Fibroblast of lung (primary cell): ENCODE data around the gene NINL. TPM values are rescaled to one million over a fixed set of nuclear protein-coding genes. Genes with fewer than 3 reads are reported as not detected.

Experiments used
- DNase-seq, 2 donors: peaks; one replicate each; pipeline versions ENCODE4 v3.0.0 to v3.0.0-alpha.2; 2010; ENCODE audit warnings: low read depth in 2 of 2
- H2AFZ ChIP-seq: 2 replicates; pipeline ENCODE4 v1.5.1; 2012; ENCODE audit warnings: low read length, control low read depth, inconsistent platforms
- H3K27ac ChIP-seq: 2 replicates; pipeline ENCODE4 v1.5.1; 2011; ENCODE audit warnings: low read length, control low read depth; ENCODE audit not compliant: insufficient read depth
- H3K27me3 ChIP-seq: 2 replicates; pipeline ENCODE4 v1.5.1; 2011; ENCODE audit warnings: mild to moderate bottlenecking, low read length; ENCODE audit not compliant: control insufficient read depth, insufficient read depth
- H3K36me3 ChIP-seq: 2 replicates; pipeline ENCODE4 v1.5.1; 2011; ENCODE audit warnings: low read length; ENCODE audit not compliant: control insufficient read depth, insufficient read depth
- H3K4me1 ChIP-seq: 2 replicates; pipeline ENCODE4 v1.5.1; 2011; ENCODE audit warnings: low read length; ENCODE audit not compliant: control insufficient read depth, insufficient read depth; ENCODE audit errors: extremely low read depth
- H3K4me2 ChIP-seq: 2 replicates; pipeline ENCODE4 v1.5.1; 2011; ENCODE audit warnings: low read length, control low read depth; ENCODE audit not compliant: insufficient read depth; ENCODE audit errors: extremely low read depth
- H3K4me3 ChIP-seq, 4 experiments: fragments of 200-600 bp in 1 of 4; sonication (generic) in 1 of 4; replicated peaks in 1 of 4; 2 replicates each; pipeline ENCODE4 v1.5.1; 2011 to 2016; ENCODE audit warnings: low read length in 4 of 4, low read depth in 3 of 4, mild to moderate bottlenecking in 3 of 4, control low read depth in 2 of 4, inconsistent platforms in 1 of 4, mixed read lengths in 1 of 4; ENCODE audit not compliant: insufficient read depth in 1 of 4; ENCODE audit errors: control extremely low read depth in 1 of 4
- H3K79me2 ChIP-seq: 2 replicates; pipeline ENCODE4 v1.5.1; 2012; ENCODE audit warnings: mild to moderate bottlenecking, low read length, inconsistent platforms; ENCODE audit not compliant: control insufficient read depth, insufficient read depth
- H3K9ac ChIP-seq: 2 replicates; pipeline ENCODE4 v1.5.1; 2011; ENCODE audit warnings: mild to moderate bottlenecking, low read length, control low read depth; ENCODE audit not compliant: insufficient read depth
- H3K9me3 ChIP-seq: 2 replicates; pipeline ENCODE4 v1.5.1; 2012; ENCODE audit warnings: low read depth, low read length; ENCODE audit not compliant: control insufficient read depth, insufficient read depth
- H4K20me1 ChIP-seq: 2 replicates; pipeline ENCODE4 v1.5.1; 2011; ENCODE audit warnings: low read length; ENCODE audit not compliant: control insufficient read depth, insufficient read depth; ENCODE audit errors: extremely low read depth
- CTCF ChIP-seq, 2 donors: IDR thresholded peaks in 1 of 2; conservative IDR thresholded peaks in 1 of 2; 1 replicate in 1 of 2; 2 replicates in 1 of 2; pipeline ENCODE4 v1.5.1; 2011 to 2012; ENCODE audit warnings: low read length in 2 of 2, control low read depth in 1 of 2, inconsistent platforms in 1 of 2, low read depth in 1 of 2, mild to moderate bottlenecking in 1 of 2
- EZH2 ChIP-seq: IDR thresholded peaks from 2 replicates; pipeline ENCODE4 v1.5.1; 2012; ENCODE audit warnings: low read length, control low read depth, mild to moderate bottlenecking; ENCODE audit errors: missing control alignments
- polyA plus RNA-seq, 2 donors: library from polyadenylated mRNA; depleted of rRNA in 1 of 2; stranded (reverse) in 1 of 2; unstranded in 1 of 2; fragments of >200 nt; gene quantifications; 2 replicates each; pipeline ENCODE4 v1.2.1, GENCODE V29; 2011 to 2012; ENCODE audit warnings: missing spikeins in 1 of 2
- total RNA-seq: library from RNA; depleted of rRNA; stranded (reverse); fragments of >200 nt; gene quantifications from 2 replicates; pipeline ENCODE4 v1.2.1, GENCODE V29; 2014

Gene NINL
- total and polyA plus RNA-seq, 2 donors (not counting 1 experiment from before 2014, with no cell fraction given), result 4.4 to 16.3 TPM

GRCh38 chr20:25543068-25543467 is 42.3 kb downstream of the NINL start:
- no peak overlapping the region for H3K27ac ChIP-seq
- no peak overlapping the region for H3K9ac ChIP-seq
- peaks cover 14% of the 10 kb centered on the region for H3K4me1 ChIP-seq
- no peak overlapping the region for H2AFZ ChIP-seq
- H3K9me3 ChIP-seq, result no peaks in the 10 kb centered on the region
- DNase-seq, result peak; percentile 61 to 66
- H4K20me1 ChIP-seq, result no peaks in the 10 kb centered on the region
- no peaks in the 10 kb centered on the region for H3K79me2 ChIP-seq
- H3K4me2 ChIP-seq, result peak overlapping the region; percentile 44
- TF ChIP-seq EZH2 (no peak), CTCF (conservative IDR thresholded peaks at IDR 0.05 in 1 of 2, IDR thresholded peaks at IDR 0.05 in 1 of 2; ENCODE audit: low read depth in 1 of 2, low read length in 2 of 2) (no peak)
- H3K4me3 ChIP-seq, result no peak overlapping the region
- H3K27me3 ChIP-seq, result no peaks in the 10 kb centered on the region
- no peaks in the 10 kb centered on the region for H3K36me3 ChIP-seq

GRCh38 chr20:25541676-25542075 is 43.7 kb downstream of the NINL start:
- Histone ChIP-seq H3K9ac (no peak overlapping the region), H3K4me2 (no peak overlapping the region), H3K9me3 (no peaks in the 10 kb centered on the region), H4K20me1 (no peaks in the 10 kb centered on the region), H2AFZ (no peak overlapping the region), H3K27me3 (no peaks in the 10 kb centered on the region), H3K36me3 (no peaks in the 10 kb centered on the region), H3K4me3 (no peak overlapping the region), H3K79me2 (no peaks in the 10 kb centered on the region), H3K4me1 (peaks cover 14% of the 10 kb centered on the region), H3K27ac (no peak overlapping the region)
- peak; percentile 6 to 41 for DNase-seq
- TF ChIP-seq CTCF (conservative IDR thresholded peaks at IDR 0.05 in 1 of 2, IDR thresholded peaks at IDR 0.05 in 1 of 2; ENCODE audit: low read depth in 1 of 2, low read length in 2 of 2) (no peak), EZH2 (no peak)

- H3K4me2 ChIP-seq, result peak overlapping the region; percentile 61
- H3K27me3 ChIP-seq, result no peaks in the 10 kb centered on the region
- no peaks in the 10 kb centered on the region for H3K9me3 ChIP-seq
- DNase-seq, result peak; percentile 23 to 69
- H3K9ac ChIP-seq, result no peak overlapping the region
- TF ChIP-seq EZH2 (no peak), CTCF (conservative IDR thresholded peaks at IDR 0.05 in 1 of 2, IDR thresholded peaks at IDR 0.05 in 1 of 2; ENCODE audit: low read depth in 1 of 2, low read length in 2 of 2) (peak; percentile 50 to 60)
- H3K36me3 ChIP-seq, result no peaks in the 10 kb centered on the region
- peaks cover 12% of the 10 kb centered on the region for H3K4me1 ChIP-seq
- no peaks in the 10 kb centered on the region for H4K20me1 ChIP-seq
- peak overlapping the region; percentile 1 for H3K27ac ChIP-seq
- H3K79me2 ChIP-seq, result no peaks in the 10 kb centered on the region
- H2AFZ ChIP-seq, result peak overlapping the region; percentile 11
- H3K4me3 ChIP-seq, result peak overlapping the region; percentile 0 to 52 (median 34)
Observed at GRCh38 chr20:25539742-25540672, 45.3 kb downstream of the NINL start.
